HG03460 (cell line): ENCODE measurements around the gene ARHGAP22.

Source experiments
- ATAC-seq: cut with Tn5 transposase; IDR thresholded peaks from one replicate; pipeline ENCODE4 v1.9.1; 2021; ENCODE audit not compliant: unreplicated experiment

The ARHGAP22 gene

GRCh38 chr10:48589266-48589665 is 15.6 kb downstream of the ARHGAP22 start:
- no peak for ATAC-seq

GRCh38 chr10:48587819-48588218 is 17.1 kb downstream of the ARHGAP22 start:
- no peak for ATAC-seq

GRCh38 chr10:48587101-48587500 is 17.8 kb downstream of the ARHGAP22 start:
- ATAC-seq, result no peak

- ATAC-seq, result no peak
Measured at GRCh38 chr10:48582970-48583369, 21.9 kb downstream of the ARHGAP22 start.

- no peak for ATAC-seq
Measured at GRCh38 chr10:48580236-48580635, 24.6 kb downstream of the ARHGAP22 start.

GRCh38 chr10:48579251-48579960 is 25.5 kb downstream of the ARHGAP22 start:
- no peak for ATAC-seq

GRCh38 chr10:48577158-48577557 is 27.7 kb downstream of the ARHGAP22 start:
- no peak for ATAC-seq

- no peak for ATAC-seq
Measured at GRCh38 chr10:48576501-48576900, 28.4 kb downstream of the ARHGAP22 start.

- no peak for ATAC-seq
Measured at GRCh38 chr10:48575901-48576300, 29.0 kb downstream of the ARHGAP22 start.

GRCh38 chr10:48574817-48575380 is 30.0 kb downstream of the ARHGAP22 start:
- no peak for ATAC-seq

GRCh38 chr10:48574322-48574796 is 30.5 kb downstream of the ARHGAP22 start:
- ATAC-seq, result no peak

GRCh38 chr10:48573045-48573444 is 31.8 kb downstream of the ARHGAP22 start:
- ATAC-seq, result no peak

GRCh38 chr10:48572414-48572813 is 32.5 kb downstream of the ARHGAP22 start:
- no peak for ATAC-seq

- ATAC-seq, result no peak
Measured at GRCh38 chr10:48568546-48568945, 36.3 kb downstream of the ARHGAP22 start.

GRCh38 chr10:48568131-48568530 is 36.7 kb downstream of the ARHGAP22 start:
- no peak for ATAC-seq

- ATAC-seq, result no peak
Measured at GRCh38 chr10:48567346-48567745, 37.5 kb downstream of the ARHGAP22 start.

GRCh38 chr10:48564466-48565160 is 40.3 kb downstream of the ARHGAP22 start:
- ATAC-seq, result no peak

GRCh38 chr10:48557511-48558123 is 47.3 kb downstream of the ARHGAP22 start:
- ATAC-seq, result no peak

GRCh38 chr10:48556713-48557112 is 48.2 kb downstream of the ARHGAP22 start:
- no peak for ATAC-seq

GRCh38 chr10:48556065-48556464 is 48.8 kb downstream of the ARHGAP22 start:
- ATAC-seq, result no peak

GRCh38 chr10:48555310-48556042 is 49.4 kb downstream of the ARHGAP22 start:
- ATAC-seq, result no peak
